ENCODE results near the gene JAK1.

DNA sequence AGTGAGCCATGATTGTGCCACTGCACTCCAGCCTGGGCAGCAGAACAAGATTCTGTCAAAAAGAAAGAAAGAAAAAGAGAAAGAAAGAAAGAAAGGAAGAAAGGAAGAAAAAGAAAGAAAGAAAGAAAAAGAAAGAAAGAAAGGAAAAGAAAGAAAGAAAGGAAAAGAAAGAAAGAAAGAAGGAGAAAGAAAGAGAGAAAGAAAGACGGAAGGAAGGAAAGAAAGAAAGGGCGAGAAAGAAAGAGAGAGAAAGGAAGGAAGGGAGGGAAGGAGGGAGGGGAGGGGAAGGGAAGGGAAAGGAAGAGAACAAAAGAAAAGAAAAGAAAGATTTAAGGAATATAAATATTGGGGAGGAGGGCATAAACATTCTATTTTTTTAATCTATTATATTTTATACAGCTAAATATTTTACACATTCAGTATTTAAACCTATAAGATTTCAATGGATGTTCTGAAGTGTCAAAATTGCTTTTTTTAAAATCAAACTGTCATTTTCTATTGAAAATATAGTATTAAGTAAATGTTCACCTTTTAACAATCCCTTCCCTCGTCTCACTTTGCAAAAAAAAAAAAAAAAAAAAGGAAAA, 6.8 kb upstream of the JAK1 start:
- no peak for TF ChIP-seq CREB1 (CRISPR knock-in tag; IDR thresholded peaks at IDR 0.05; ENCODE audit: low read depth)
- TF ChIP-seq EZH2 (IDR thresholded peaks at IDR 0.05; ENCODE audit: low read depth, unreplicated experiment) = no peak
- no peak for TF ChIP-seq CTCF (conservative IDR thresholded peaks at IDR 0.05; ENCODE audit: low read depth in 2 of 2)
- TF ChIP-seq REST (IDR thresholded peaks at IDR 0.05; ENCODE audit: unreplicated experiment) = no peak
- TF ChIP-seq, protein P1, sequence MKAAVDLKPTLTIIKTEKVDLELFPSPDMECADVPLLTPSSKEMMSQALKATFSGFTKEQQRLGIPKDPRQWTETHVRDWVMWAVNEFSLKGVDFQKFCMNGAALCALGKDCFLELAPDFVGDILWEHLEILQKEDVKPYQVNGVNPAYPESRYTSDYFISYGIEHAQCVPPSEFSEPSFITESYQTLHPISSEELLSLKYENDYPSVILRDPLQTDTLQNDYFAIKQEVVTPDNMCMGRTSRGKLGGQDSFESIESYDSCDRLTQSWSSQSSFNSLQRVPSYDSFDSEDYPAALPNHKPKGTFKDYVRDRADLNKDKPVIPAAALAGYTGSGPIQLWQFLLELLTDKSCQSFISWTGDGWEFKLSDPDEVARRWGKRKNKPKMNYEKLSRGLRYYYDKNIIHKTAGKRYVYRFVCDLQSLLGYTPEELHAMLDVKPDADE (IDR thresholded peaks at IDR 0.05) = no peak
- TF ChIP-seq POLR2AphosphoS5 (IDR thresholded peaks at IDR 0.05; ENCODE audit: low read depth) = no peak
- TF ChIP-seq EZH2phosphoT487 (IDR thresholded peaks at IDR 0.05; ENCODE audit: unreplicated experiment) = no peak
- no peak for TF ChIP-seq ZNF114 (CRISPR knock-in tag; IDR thresholded peaks at IDR 0.05)
- no peak for TF ChIP-seq NANOG (IDR thresholded peaks at IDR 0.05; ENCODE audit: borderline replicate concordance)
- TF ChIP-seq JUNB (IDR thresholded peaks at IDR 0.05; ENCODE audit: unreplicated experiment) = no peak

All from GM23338 (cell line).